Measurements from ENCODE around the gene CNTD1.

CNTD1 gene

DNA sequence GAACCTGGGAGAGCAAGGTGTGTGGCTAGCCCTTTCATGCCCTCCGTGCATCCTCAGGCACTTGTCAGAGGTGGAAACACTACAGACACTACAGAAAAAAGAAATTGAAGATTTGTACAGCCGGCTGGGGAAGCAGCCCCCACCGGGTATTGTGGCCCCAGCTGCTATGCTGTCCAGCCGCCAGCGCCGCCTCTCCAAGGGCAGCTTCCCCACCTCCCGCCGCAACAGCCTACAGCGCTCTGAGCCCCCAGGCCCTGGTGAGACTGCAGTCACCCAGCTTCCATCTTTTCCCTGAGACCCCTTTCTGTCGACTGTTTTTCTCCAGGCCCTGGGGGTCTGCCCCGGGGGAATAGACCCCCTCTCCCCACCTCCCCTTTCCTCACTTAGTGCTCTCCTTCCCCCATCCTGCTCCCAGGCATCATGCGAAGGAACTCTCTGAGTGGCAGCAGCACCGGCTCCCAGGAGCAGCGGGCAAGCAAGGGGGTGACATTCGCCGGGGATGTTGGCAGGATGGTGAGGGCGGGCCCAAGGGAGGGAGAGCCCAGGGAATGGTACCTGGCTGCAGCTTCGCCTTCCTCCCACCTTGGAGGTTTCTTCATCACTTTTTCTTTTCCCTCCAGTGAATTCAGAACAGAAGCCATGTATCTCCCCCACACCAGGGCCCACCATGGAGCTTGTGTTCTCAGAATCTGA is 2.4 kb upstream of the CNTD1 start:
- Histone ChIP-seq H3K4me1 (ENCODE audit: insufficient read depth, low read length) (peaks cover 21% of the 10 kb centered on the region), H3K9ac (ENCODE audit: low read length) (no peak overlapping the region), H3K36me3 (ENCODE audit: insufficient read depth, low read length) (peaks cover 16% of the 10 kb centered on the region), H3K27ac (ENCODE audit: low read depth, low read length) (no peak overlapping the region), H3K9me3 (ENCODE audit: low read length) (no peaks in the 10 kb centered on the region), H3K27me3 (ENCODE audit: control insufficient read depth in 1 of 2, insufficient read depth in 2 of 2, low read length in 2 of 2) (no peaks in the 10 kb centered on the region), H3K4me3 (ENCODE audit: low read depth in 1 of 2, low read length in 2 of 2) (no peak overlapping the region)

GRCh38 chr17:42797067-42798007 is 1.3 kb upstream of the CNTD1 start:
- no peaks in the 10 kb centered on the region for H3K27me3 ChIP-seq (ENCODE audit: control insufficient read depth in 1 of 2, insufficient read depth in 2 of 2, low read length in 2 of 2)
- H3K4me1 ChIP-seq (ENCODE audit: insufficient read depth, low read length): peaks cover 21% of the 10 kb centered on the region
- no peak overlapping the region for H3K27ac ChIP-seq (ENCODE audit: low read depth, low read length)
- H3K9ac ChIP-seq (ENCODE audit: low read length): peak overlapping the region; percentile 88
- peaks cover 16% of the 10 kb centered on the region for H3K36me3 ChIP-seq (ENCODE audit: insufficient read depth, low read length)
- no peaks in the 10 kb centered on the region for H3K9me3 ChIP-seq (ENCODE audit: low read length)
- peak overlapping the region; percentile 89 to 95 for H3K4me3 ChIP-seq (ENCODE audit: low read depth in 1 of 2, low read length in 2 of 2)

- Histone ChIP-seq H3K36me3 (ENCODE audit: insufficient read depth, low read length) (peaks cover 16% of the 10 kb centered on the region), H3K27me3 (ENCODE audit: control insufficient read depth in 1 of 2, insufficient read depth in 2 of 2, low read length in 2 of 2) (no peaks in the 10 kb centered on the region), H3K4me3 (ENCODE audit: low read depth in 1 of 2, low read length in 2 of 2) (peak overlapping the region; percentile 89 to 95), H3K9ac (ENCODE audit: low read length) (peak overlapping the region; percentile 88), H3K4me1 (ENCODE audit: insufficient read depth, low read length) (peaks cover 21% of the 10 kb centered on the region), H3K9me3 (ENCODE audit: low read length) (no peaks in the 10 kb centered on the region), H3K27ac (ENCODE audit: low read depth, low read length) (peak overlapping the region; percentile 82)
Observed at GRCh38 chr17:42798011-42798382, 664 bp upstream of the CNTD1 start.

GRCh38 chr17:42803074-42803883 is 4.6 kb downstream of the CNTD1 start:
- H3K27ac ChIP-seq (ENCODE audit: low read depth, low read length): no peak overlapping the region
- H3K9ac ChIP-seq (ENCODE audit: low read length): no peak overlapping the region
- H3K27me3 ChIP-seq (ENCODE audit: control insufficient read depth in 1 of 2, insufficient read depth in 2 of 2, low read length in 2 of 2): no peaks in the 10 kb centered on the region
- no peaks in the 10 kb centered on the region for H3K9me3 ChIP-seq (ENCODE audit: low read length)
- peaks cover 5% of the 10 kb centered on the region for H3K4me1 ChIP-seq (ENCODE audit: insufficient read depth, low read length)
- no peaks in the 10 kb centered on the region for H3K36me3 ChIP-seq (ENCODE audit: insufficient read depth, low read length)
- no peak overlapping the region for H3K4me3 ChIP-seq (ENCODE audit: low read depth in 1 of 2, low read length in 2 of 2)

- no peaks in the 10 kb centered on the region for H3K36me3 ChIP-seq (ENCODE audit: insufficient read depth, low read length)
- H3K4me3 ChIP-seq (ENCODE audit: low read depth in 1 of 2, low read length in 2 of 2): no peak overlapping the region
- H3K4me1 ChIP-seq (ENCODE audit: insufficient read depth, low read length): peaks cover 10% of the 10 kb centered on the region
- H3K9ac ChIP-seq (ENCODE audit: low read length): no peak overlapping the region
- no peaks in the 10 kb centered on the region for H3K9me3 ChIP-seq (ENCODE audit: low read length)
- no peaks in the 10 kb centered on the region for H3K27me3 ChIP-seq (ENCODE audit: control insufficient read depth in 1 of 2, insufficient read depth in 2 of 2, low read length in 2 of 2)
- H3K27ac ChIP-seq (ENCODE audit: low read depth, low read length): no peak overlapping the region
Observed at GRCh38 chr17:42804918-42805367, 6.3 kb downstream of the CNTD1 start.

DNA sequence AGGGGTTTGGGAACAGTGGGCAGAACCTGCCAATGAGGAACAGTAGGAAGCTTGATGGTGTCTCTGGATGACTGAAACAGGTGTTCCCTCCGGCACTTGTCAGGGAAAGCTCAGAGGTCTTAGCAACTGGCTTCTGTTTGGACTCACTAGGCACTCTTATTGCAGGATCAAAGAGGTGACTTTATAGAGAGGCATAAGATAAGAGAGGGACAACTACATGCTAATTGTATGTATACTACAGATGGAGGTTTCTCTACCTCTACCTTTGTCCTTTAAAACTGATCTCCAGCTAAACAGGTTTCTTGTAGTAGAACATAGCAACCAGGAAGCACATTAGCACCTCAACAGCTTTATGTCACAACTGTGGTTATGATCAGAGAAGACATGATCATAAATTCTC is 7.6 kb downstream of the CNTD1 start:
- Histone ChIP-seq H3K27me3 (ENCODE audit: control insufficient read depth in 1 of 2, insufficient read depth in 2 of 2, low read length in 2 of 2) (no peaks in the 10 kb centered on the region), H3K4me3 (ENCODE audit: low read depth in 1 of 2, low read length in 2 of 2) (no peak overlapping the region), H3K9me3 (ENCODE audit: low read length) (no peaks in the 10 kb centered on the region), H3K9ac (ENCODE audit: low read length) (no peak overlapping the region), H3K36me3 (ENCODE audit: insufficient read depth, low read length) (peaks cover 12% of the 10 kb centered on the region), H3K27ac (ENCODE audit: low read depth, low read length) (no peak overlapping the region), H3K4me1 (ENCODE audit: insufficient read depth, low read length) (peaks cover 10% of the 10 kb centered on the region)

DNA sequence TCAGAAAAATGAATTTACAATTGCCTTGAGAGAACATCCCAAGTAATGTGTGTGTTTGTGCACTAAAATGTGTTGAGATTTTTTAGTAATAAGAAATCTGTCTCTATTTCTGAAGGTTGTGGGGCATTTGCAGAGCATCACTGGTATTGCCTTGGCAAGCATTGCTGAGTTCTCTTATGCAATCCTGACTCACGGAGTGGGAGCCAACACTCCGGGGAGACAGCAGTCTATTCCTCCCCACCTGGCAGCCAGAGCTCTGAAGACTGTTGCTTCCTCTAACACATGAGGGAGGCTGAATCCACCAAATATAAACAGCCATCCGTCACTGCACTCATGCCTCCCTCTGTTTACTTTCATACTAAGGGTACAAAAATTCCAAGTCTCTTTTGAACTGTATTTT is 10.6 kb downstream of the CNTD1 start:
- peak overlapping the region; percentile 10 for H3K27ac ChIP-seq (ENCODE audit: low read depth, low read length)
- peaks cover 10% of the 10 kb centered on the region for H3K4me1 ChIP-seq (ENCODE audit: insufficient read depth, low read length)
- H3K9me3 ChIP-seq (ENCODE audit: low read length): no peaks in the 10 kb centered on the region
- no peak overlapping the region for H3K9ac ChIP-seq (ENCODE audit: low read length)
- H3K4me3 ChIP-seq (ENCODE audit: low read depth in 1 of 2, low read length in 2 of 2): no peak overlapping the region
- H3K36me3 ChIP-seq (ENCODE audit: insufficient read depth, low read length): peaks cover 28% of the 10 kb centered on the region
- no peaks in the 10 kb centered on the region for H3K27me3 ChIP-seq (ENCODE audit: control insufficient read depth in 1 of 2, insufficient read depth in 2 of 2, low read length in 2 of 2)

- H3K36me3 ChIP-seq (ENCODE audit: insufficient read depth, low read length): peaks cover 69% of the 10 kb centered on the region
- H3K4me3 ChIP-seq (ENCODE audit: low read depth in 1 of 2, low read length in 2 of 2): no peak overlapping the region
- no peaks in the 10 kb centered on the region for H3K27me3 ChIP-seq (ENCODE audit: control insufficient read depth in 1 of 2, insufficient read depth in 2 of 2, low read length in 2 of 2)
- no peaks in the 10 kb centered on the region for H3K9me3 ChIP-seq (ENCODE audit: low read length)
- no peaks in the 10 kb centered on the region for H3K4me1 ChIP-seq (ENCODE audit: insufficient read depth, low read length)
- no peak overlapping the region for H3K9ac ChIP-seq (ENCODE audit: low read length)
- H3K27ac ChIP-seq (ENCODE audit: low read depth, low read length): no peak overlapping the region
Observed at GRCh38 chr17:42814633-42815399, 16.2 kb downstream of the CNTD1 start.

DNA sequence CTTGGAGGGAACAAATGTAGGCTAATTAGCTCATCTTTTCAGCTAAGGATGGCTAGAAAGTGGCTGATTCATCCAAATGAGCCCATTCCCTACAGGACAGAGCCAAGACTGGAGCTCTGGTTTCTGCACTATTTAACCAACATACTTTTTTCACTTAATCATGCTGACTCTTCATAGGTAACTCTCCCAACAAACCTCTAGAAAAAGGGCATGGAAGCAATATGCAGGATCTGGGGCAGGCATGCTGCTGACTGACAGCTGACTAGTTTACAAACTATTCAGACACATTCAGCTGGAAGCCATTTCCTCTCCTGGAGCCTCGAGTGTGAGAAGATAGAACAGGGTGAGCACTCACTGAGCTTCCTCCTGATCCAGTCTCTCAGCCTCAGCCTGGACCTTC is 19.2 kb downstream of the CNTD1 start:
- Histone ChIP-seq H3K9ac (ENCODE audit: low read length) (no peak overlapping the region), H3K27me3 (ENCODE audit: control insufficient read depth in 1 of 2, insufficient read depth in 2 of 2, low read length in 2 of 2) (no peaks in the 10 kb centered on the region), H3K9me3 (ENCODE audit: low read length) (no peaks in the 10 kb centered on the region), H3K4me3 (ENCODE audit: low read depth in 1 of 2, low read length in 2 of 2) (no peak overlapping the region), H3K36me3 (ENCODE audit: insufficient read depth, low read length) (peaks cover 66% of the 10 kb centered on the region), H3K27ac (ENCODE audit: low read depth, low read length) (no peak overlapping the region), H3K4me1 (ENCODE audit: insufficient read depth, low read length) (no peaks in the 10 kb centered on the region)

DNA sequence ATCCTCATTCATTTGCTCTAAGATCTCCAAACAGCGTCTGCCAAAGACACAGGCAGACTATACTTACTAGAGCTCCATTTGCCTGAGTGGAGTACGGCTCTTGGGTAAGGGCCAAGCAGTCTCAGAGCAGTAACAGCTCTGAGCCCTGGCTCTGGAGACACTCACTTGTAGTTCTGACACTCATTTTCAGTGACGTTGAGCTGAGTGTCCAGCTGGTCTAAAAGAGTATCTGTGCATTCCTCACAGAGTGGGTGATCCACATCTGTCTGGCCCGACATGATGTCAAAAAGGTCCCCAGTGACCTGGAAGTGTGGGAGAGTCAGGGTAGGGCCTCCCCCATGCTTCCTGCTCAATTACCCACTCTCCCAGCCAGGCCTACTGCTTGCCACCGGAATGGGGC is 19.7 kb downstream of the CNTD1 start:
- Histone ChIP-seq H3K9me3 (ENCODE audit: low read length) (no peaks in the 10 kb centered on the region), H3K4me3 (ENCODE audit: low read depth in 1 of 2, low read length in 2 of 2) (no peak overlapping the region), H3K4me1 (ENCODE audit: insufficient read depth, low read length) (peaks cover 4% of the 10 kb centered on the region), H3K9ac (ENCODE audit: low read length) (no peak overlapping the region), H3K36me3 (ENCODE audit: insufficient read depth, low read length) (peaks cover 64% of the 10 kb centered on the region), H3K27me3 (ENCODE audit: control insufficient read depth in 1 of 2, insufficient read depth in 2 of 2, low read length in 2 of 2) (no peaks in the 10 kb centered on the region), H3K27ac (ENCODE audit: low read depth, low read length) (no peak overlapping the region)
